HepG2 (cell line): ENCODE data around the gene AKTIP. TPM values are rescaled to one million over a fixed set of nuclear protein-coding genes. Genes with fewer than 3 reads are reported as not detected.

Experiments used
- CENPX ChIP-seq: sonication (generic); formaldehyde crosslinking; IDR thresholded peaks from 2 replicates; pipeline ENCODE4 v1.9.0; 2021; ENCODE audit warnings: mild to moderate bottlenecking, missing genetic modification reagents, moderate library complexity
- GATAD2A ChIP-seq: IDR thresholded peaks from 2 replicates; pipeline ENCODE4 v1.6.1; 2016
- HMGXB3 ChIP-seq: sonication (generic); formaldehyde crosslinking; IDR thresholded peaks from 2 replicates; pipeline ENCODE4 v1.4.0; 2020; ENCODE audit warnings: missing genetic modification reagents, borderline replicate concordance
- NFE2 ChIP-seq: sonication (generic); formaldehyde crosslinking; IDR thresholded peaks from 2 replicates; pipeline ENCODE4 v1.4.0; 2020; ENCODE audit warnings: missing genetic modification reagents
- PATZ1 ChIP-seq: sonication (generic); formaldehyde crosslinking; IDR thresholded peaks from 2 replicates; pipeline ENCODE4 v1.4.0; 2020; ENCODE audit warnings: missing genetic modification reagents
- RFX3 ChIP-seq: IDR thresholded peaks from 2 replicates; pipeline ENCODE4 v1.6.1; 2016; ENCODE audit warnings: missing biosample characterization, missing genetic modification reagents
- SAFB2 ChIP-seq: sonication (generic); formaldehyde crosslinking; IDR thresholded peaks from 2 replicates; pipeline ENCODE4 v1.5.1; 2020; ENCODE audit warnings: missing genetic modification reagents, low read depth, mild to moderate bottlenecking, borderline replicate concordance
- SP2 ChIP-seq: sonication (generic); formaldehyde crosslinking; IDR thresholded peaks from 2 replicates; pipeline ENCODE4 v1.5.1; 2020; ENCODE audit warnings: mild to moderate bottlenecking, missing genetic modification reagents
- TAF15 ChIP-seq: fragments of 200-400 bp; formaldehyde crosslinking; IDR thresholded peaks from one replicate; pipeline ENCODE4 v1.6.1; 2018; ENCODE audit warnings: mild to moderate bottlenecking, low read depth, low read length; ENCODE audit not compliant: poor library complexity, severe bottlenecking
- TMF1 ChIP-seq: sonication (generic); formaldehyde crosslinking; IDR thresholded peaks from 2 replicates; pipeline ENCODE4 v1.8.1; 2022; ENCODE audit warnings: low read depth, missing genetic modification reagents
- ZEB1 ChIP-seq: IDR thresholded peaks from 2 replicates; pipeline ENCODE4 v1.6.1; 2012; ENCODE audit warnings: mild to moderate bottlenecking, low read depth, inconsistent platforms; ENCODE audit not compliant: insufficient replicate concordance
- ZFAT ChIP-seq: sonication (generic); formaldehyde crosslinking; conservative IDR thresholded peaks from 2 replicates; pipeline ENCODE4 v1.8.1; 2023; ENCODE audit warnings: missing genetic modification reagents, inconsistent platforms
- ZFP37 ChIP-seq: sonication (generic); formaldehyde crosslinking; IDR thresholded peaks from 2 replicates; pipeline ENCODE4 v1.4.0; 2020; ENCODE audit warnings: missing genetic modification reagents, borderline replicate concordance
- ZNF30 ChIP-seq: sonication (generic); formaldehyde crosslinking; IDR thresholded peaks from 2 replicates; pipeline ENCODE4 v1.5.0; 2020; ENCODE audit warnings: mild to moderate bottlenecking, missing genetic modification reagents
- ZNF558 ChIP-seq: sonication (generic); formaldehyde crosslinking; IDR thresholded peaks from 2 replicates; pipeline ENCODE4 v1.9.0; 2022; ENCODE audit warnings: mild to moderate bottlenecking, missing genetic modification reagents, borderline replicate concordance
- ZNF737 ChIP-seq: sonication (generic); formaldehyde crosslinking; IDR thresholded peaks from 2 replicates; pipeline ENCODE4 v1.5.0; 2020; ENCODE audit warnings: missing genetic modification reagents, mild to moderate bottlenecking, borderline replicate concordance
- ZNF891 ChIP-seq: sonication (generic); formaldehyde crosslinking; IDR thresholded peaks from 2 replicates; pipeline ENCODE4 v1.5.0; 2020; ENCODE audit warnings: mild to moderate bottlenecking, missing genetic modification reagents
- polyA plus RNA-seq, 8 experiments: library from polyadenylated mRNA; depleted of rRNA in 3 of 8; stranded (reverse) in 7 of 8; unstranded in 1 of 8; fragments of >200 nt; fragmentation: Illumina TruSeq in 4 of 8; extraction: Trizol in 4 of 8; gene quantifications; 2 replicates each; pipeline versions ENCODE4 v1.2.1 to v1.2.3, GENCODE V29; 2011 to 2016; ENCODE audit warnings: low read depth in 4 of 8, missing spikeins in 1 of 8, mixed read lengths in 1 of 8; ENCODE audit not compliant: insufficient read depth in 1 of 8
- total RNA-seq, 5 experiments: library from RNA; depleted of rRNA; stranded (reverse); fragments of >200 nt; fragmentation: Illumina TruSeq; extraction: Trizol; gene quantifications; 2 replicates each; pipeline ENCODE4 v1.2.3, GENCODE V29; 2016; ENCODE audit warnings: low read depth in 1 of 5
- TF ChIP-seq, protein P1 (sequence below): IDR thresholded peaks from 2 replicates; pipeline ENCODE4 v1.6.1; 2012; ENCODE audit warnings: low read depth, low read length, improper control_type of control experiment
- TF ChIP-seq, protein P2 (sequence below): IDR thresholded peaks from 2 replicates; pipeline ENCODE4 v1.6.1; 2018; ENCODE audit warnings: missing genetic modification reagents, mild to moderate bottlenecking, missing compliant biosample characterization

Gene AKTIP
- total and polyA plus RNA-seq, 2 of the 13 experiments (the other 11 are each of a cell fraction or from before 2014, with no cell fraction given) = 28.8 to 49.0 TPM

- TF ChIP-seq ZNF30 (no peak), RFX3 (CRISPR knock-in tag) (no peak), ZNF891 (CRISPR knock-in tag) (peak; percentile 80; the same call in 1 of the 2 replicates), TAF15 (no peak), TMF1 (CRISPR knock-in tag) (no peak), PATZ1 (CRISPR knock-in tag) (peak; percentile 95), SP2 (CRISPR knock-in tag) (peak; percentile 51; the same call in 1 of the 2 replicates), ZNF558 (no peak), NFE2 (CRISPR knock-in tag) (no peak), ZNF737 (peak; percentile 84; the same call in 1 of the 2 replicates), ZEB1 (peak; percentile 85), CENPX (CRISPR knock-in tag) (no peak), SAFB2 (CRISPR knock-in tag) (no peak), ZFP37 (CRISPR knock-in tag) (peak; percentile 39; the same call in 1 of the 2 replicates), ZFAT (CRISPR knock-in tag) (no peak), HMGXB3 (CRISPR knock-in tag) (no peak), GATAD2A (CRISPR knock-in tag) (peak; percentile 83)
- TF ChIP-seq, protein P1, sequence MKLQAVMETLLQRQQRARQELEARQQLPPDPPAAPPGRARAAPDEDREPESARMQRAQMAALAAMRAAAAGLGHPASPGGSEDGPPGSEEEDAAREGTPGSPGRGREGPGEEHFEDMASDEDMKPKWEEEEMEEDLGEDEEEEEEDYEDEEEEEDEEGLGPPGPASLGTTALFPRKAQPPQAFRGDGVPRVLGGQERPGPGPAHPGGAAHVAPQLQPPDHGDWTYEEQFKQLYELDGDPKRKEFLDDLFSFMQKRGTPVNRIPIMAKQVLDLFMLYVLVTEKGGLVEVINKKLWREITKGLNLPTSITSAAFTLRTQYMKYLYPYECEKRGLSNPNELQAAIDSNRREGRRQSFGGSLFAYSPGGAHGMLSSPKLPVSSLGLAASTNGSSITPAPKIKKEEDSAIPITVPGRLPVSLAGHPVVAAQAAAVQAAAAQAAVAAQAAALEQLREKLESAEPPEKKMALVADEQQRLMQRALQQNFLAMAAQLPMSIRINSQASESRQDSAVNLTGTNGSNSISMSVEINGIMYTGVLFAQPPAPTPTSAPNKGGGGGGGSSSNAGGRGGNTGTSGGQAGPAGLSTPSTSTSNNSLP = no peak
- TF ChIP-seq, protein P2, sequence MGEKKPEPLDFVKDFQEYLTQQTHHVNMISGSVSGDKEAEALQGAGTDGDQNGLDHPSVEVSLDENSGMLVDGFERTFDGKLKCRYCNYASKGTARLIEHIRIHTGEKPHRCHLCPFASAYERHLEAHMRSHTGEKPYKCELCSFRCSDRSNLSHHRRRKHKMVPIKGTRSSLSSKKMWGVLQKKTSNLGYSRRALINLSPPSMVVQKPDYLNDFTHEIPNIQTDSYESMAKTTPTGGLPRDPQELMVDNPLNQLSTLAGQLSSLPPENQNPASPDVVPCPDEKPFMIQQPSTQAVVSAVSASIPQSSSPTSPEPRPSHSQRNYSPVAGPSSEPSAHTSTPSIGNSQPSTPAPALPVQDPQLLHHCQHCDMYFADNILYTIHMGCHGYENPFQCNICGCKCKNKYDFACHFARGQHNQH (CRISPR knock-in tag) = peak; percentile 92
These were observed 8.6 kb upstream of the AKTIP start (continued) for GRCh38 chr16:53511403-53512280.
